Dendritic cell treated with granulocyte-macrophage colony-stimulating factor and Interleukin-4, amounts not matched to agents 40 ng/mL and 50 ng/mL, for 4 days (primary cell): ENCODE data around the gene NOTUM.

Experiments used
- H3K27ac Mint-ChIP-seq: one replicate; pipeline ENCODE4 v1.8.0; 2022; ENCODE audit warnings: mild to moderate bottlenecking, mixed read lengths
- H3K27me3 Mint-ChIP-seq: one replicate; pipeline ENCODE4 v1.8.0; 2022; ENCODE audit warnings: mild to moderate bottlenecking, mixed read lengths
- H3K36me3 Mint-ChIP-seq: one replicate; pipeline ENCODE4 v1.8.0; 2022; ENCODE audit warnings: low read depth, mixed read lengths
- H3K4me1 Mint-ChIP-seq: one replicate; pipeline ENCODE4 v1.8.0; 2022; ENCODE audit warnings: low read depth, mixed read lengths
- H3K4me3 Mint-ChIP-seq: one replicate; pipeline ENCODE4 v1.8.0; 2022; ENCODE audit warnings: mild to moderate bottlenecking, moderate library complexity, mixed read lengths
- H3K9me3 Mint-ChIP-seq: one replicate; pipeline ENCODE4 v1.8.0; 2022; ENCODE audit warnings: mixed read lengths
- intact Hi-C: fragments of 100-400 bp; cut with micrococcal nuclease; formaldehyde crosslinking; loops from one replicate; pipeline ENCODE4 v1.15.0; 2022

NOTUM gene

GRCh38 chr17:81934098-81934757 is 26.8 kb downstream of the NOTUM start:
- H3K4me1 Mint-ChIP-seq: peaks cover 20% of the 10 kb centered on the region
- H3K9me3 Mint-ChIP-seq: no peaks in the 10 kb centered on the region
- no peaks in the 10 kb centered on the region for H3K36me3 Mint-ChIP-seq
- no peak overlapping the region for H3K4me3 Mint-ChIP-seq
- no peak overlapping the region for H3K27ac Mint-ChIP-seq
- intact Hi-C loops: no loop called here
- H3K27me3 Mint-ChIP-seq: peaks cover 85% of the 10 kb centered on the region

DNA sequence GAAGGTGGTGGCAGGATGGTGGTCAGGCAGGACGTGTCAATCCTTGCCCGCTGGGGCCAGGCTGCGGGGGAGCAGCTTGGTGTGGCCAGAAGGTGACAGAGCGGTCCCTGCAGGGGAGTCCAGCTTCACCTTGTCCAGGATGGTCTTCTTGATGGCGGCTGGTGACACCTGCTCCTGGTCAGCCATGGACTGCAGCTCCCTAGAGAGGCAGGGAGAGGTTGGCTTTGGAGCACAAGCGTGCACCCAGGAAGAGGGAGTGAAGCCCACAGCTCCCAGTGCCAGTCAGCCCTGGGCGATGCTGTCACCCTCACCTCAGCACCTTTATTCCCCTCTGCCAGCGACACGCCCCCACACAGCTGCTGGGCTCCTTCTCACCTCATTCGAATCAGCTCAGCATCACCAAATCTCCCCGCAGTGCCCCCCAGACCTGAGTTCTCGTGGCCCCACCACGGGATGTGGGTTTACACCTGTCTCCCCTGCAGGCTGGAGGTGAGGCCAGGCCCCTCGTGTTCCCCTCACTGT is 27.7 kb downstream of the NOTUM start:
- intact Hi-C loops: no loop called here
- H3K4me1 Mint-ChIP-seq: peaks cover 28% of the 10 kb centered on the region
- H3K36me3 Mint-ChIP-seq: no peaks in the 10 kb centered on the region
- H3K27me3 Mint-ChIP-seq: peaks cover 85% of the 10 kb centered on the region
- no peak overlapping the region for H3K4me3 Mint-ChIP-seq
- no peak overlapping the region for H3K27ac Mint-ChIP-seq
- H3K9me3 Mint-ChIP-seq: no peaks in the 10 kb centered on the region

GRCh38 chr17:81932333-81932983 is 28.5 kb downstream of the NOTUM start:
- no peak overlapping the region for H3K27ac Mint-ChIP-seq
- peaks cover 80% of the 10 kb centered on the region for H3K27me3 Mint-ChIP-seq
- intact Hi-C loops: no loop called here
- H3K4me3 Mint-ChIP-seq: no peak overlapping the region
- H3K36me3 Mint-ChIP-seq: no peaks in the 10 kb centered on the region
- peaks cover 23% of the 10 kb centered on the region for H3K4me1 Mint-ChIP-seq
- no peaks in the 10 kb centered on the region for H3K9me3 Mint-ChIP-seq

DNA sequence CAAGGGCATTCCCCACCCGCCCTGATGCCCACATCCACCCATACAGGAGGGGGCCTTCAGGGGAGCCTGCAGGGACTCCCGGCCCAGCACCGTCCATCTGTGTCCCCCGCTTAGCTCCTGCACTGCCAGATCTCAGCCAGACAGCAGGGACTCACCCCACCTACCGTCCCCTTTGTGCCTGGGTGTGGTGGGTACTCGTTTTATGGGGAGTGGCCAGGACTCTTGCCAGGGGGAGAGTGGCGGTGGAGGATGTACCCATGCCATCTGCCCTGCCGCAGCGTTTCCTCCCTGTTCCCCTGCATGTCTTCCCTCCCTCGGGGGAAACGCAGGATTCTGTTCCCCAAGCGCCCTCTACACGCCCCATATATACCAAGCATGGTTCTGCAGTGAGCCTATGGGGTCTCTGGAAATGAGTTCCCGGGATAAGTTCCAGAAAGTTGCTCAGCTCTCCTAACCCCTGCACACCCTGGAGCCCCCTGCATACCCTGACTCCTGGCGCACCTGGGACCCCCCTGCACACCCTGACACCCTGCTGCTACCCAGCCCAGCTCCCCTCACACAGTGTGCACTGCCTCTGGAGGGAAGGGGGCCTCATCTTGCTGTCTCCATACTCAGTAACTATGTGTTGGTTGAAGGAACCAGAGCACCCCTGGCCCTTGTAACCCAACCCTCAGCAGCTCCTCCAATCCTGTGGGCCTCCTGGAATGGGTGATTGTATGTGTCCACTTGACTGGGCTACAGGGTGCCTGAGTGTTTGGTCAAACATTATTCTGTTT is 29.2 kb downstream of the NOTUM start:
- H3K4me3 Mint-ChIP-seq: no peak overlapping the region
- H3K36me3 Mint-ChIP-seq: peaks cover under 1% of the 10 kb centered on the region
- no peak overlapping the region for H3K27ac Mint-ChIP-seq
- H3K27me3 Mint-ChIP-seq: peaks cover 77% of the 10 kb centered on the region
- H3K9me3 Mint-ChIP-seq: no peaks in the 10 kb centered on the region
- intact Hi-C loops: no loop called here
- H3K4me1 Mint-ChIP-seq: peaks cover 20% of the 10 kb centered on the region

DNA sequence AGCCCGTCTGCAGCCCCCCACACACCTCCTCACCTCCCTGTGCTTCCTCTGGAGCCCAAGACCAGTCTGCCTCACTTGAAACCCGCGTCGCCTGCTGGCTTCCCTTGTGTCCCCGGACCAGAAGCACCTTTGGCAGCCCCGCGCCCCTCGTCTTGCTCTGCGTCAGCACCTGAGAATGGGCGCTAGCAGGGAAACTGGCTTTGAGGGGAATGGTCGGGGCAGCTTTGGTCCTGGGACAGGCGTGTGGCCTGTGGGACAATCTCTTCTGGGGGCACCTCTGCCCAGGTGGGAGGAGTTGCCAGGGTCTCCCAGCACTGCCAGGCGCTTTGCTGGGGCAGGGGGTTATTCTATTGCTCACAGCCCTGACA is 29.8 kb downstream of the NOTUM start:
- peaks cover 21% of the 10 kb centered on the region for H3K4me1 Mint-ChIP-seq
- peaks cover 72% of the 10 kb centered on the region for H3K27me3 Mint-ChIP-seq
- H3K36me3 Mint-ChIP-seq: peaks cover 7% of the 10 kb centered on the region
- intact Hi-C loops: no loop called here
- no peak overlapping the region for H3K27ac Mint-ChIP-seq
- no peaks in the 10 kb centered on the region for H3K9me3 Mint-ChIP-seq
- no peak overlapping the region for H3K4me3 Mint-ChIP-seq

DNA sequence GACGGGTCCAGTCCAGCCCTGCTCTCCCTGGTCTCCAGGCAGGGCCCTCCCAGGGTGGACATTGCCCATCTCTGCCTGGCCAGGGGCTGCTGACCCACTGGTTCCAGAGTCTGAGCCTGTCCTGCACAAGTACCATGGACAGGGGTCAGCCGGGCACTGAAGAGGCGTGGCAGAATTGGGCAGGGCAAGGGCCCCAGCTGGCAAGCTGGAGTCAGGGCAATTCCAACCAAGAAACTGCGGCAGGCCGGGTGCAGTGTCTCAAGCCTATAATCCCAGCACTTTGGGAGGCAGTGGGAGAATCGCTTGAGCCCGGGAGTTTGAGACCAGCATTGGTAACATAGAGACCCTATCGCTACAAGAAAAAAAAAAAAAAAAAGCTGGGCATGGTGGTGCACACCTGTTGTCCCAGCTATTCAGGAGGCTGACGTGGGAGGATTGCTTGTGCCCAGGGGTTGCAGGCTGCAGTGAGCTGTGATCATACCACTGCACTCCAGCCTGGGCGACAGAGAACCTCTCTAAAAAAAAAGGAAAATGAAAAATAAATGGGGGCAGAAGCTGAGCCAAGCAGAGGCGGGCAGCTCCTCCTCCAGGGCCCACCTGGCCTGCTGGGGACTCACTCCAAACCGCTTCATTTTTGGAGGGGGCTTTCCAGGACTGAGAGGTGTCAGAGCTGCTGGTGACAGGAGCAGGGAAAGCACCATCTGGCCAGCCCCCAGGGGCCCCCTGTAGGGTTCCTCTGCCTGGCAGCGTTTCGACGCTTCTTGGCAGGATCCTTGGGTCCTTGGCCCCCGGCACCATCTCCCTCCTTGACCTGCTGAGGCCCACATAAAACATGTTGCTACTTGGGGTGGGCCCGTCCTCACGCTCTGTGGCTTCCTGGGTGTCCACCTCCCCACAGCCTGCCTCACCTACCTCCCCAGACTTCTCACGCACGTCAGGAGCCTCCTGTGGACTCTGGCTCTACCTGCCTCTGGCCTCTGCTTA is 30.6 kb downstream of the NOTUM start:
- intact Hi-C loops: no loop called here
- Mint-ChIP-seq H3K4me3 (no peak overlapping the region), H3K27me3 (peaks cover 65% of the 10 kb centered on the region), H3K4me1 (peaks cover 28% of the 10 kb centered on the region), H3K27ac (no peak overlapping the region), H3K36me3 (peaks cover 13% of the 10 kb centered on the region), H3K9me3 (no peaks in the 10 kb centered on the region)

- Mint-ChIP-seq H3K9me3 (no peaks in the 10 kb centered on the region), H3K27ac (no peak overlapping the region), H3K27me3 (peaks cover 57% of the 10 kb centered on the region), H3K4me3 (no peak overlapping the region), H3K36me3 (peaks cover 13% of the 10 kb centered on the region), H3K4me1 (peaks cover 38% of the 10 kb centered on the region)
- intact Hi-C loops: loop anchor here (5.0 to 10.0 kb wide), 2 partner anchors 37 to 65 kb away; partner anchors contain the start of genes ALYREF, ANAPC11 and P4HB
Observed at GRCh38 chr17:81929253-81930141, 31.5 kb downstream of the NOTUM start.

DNA sequence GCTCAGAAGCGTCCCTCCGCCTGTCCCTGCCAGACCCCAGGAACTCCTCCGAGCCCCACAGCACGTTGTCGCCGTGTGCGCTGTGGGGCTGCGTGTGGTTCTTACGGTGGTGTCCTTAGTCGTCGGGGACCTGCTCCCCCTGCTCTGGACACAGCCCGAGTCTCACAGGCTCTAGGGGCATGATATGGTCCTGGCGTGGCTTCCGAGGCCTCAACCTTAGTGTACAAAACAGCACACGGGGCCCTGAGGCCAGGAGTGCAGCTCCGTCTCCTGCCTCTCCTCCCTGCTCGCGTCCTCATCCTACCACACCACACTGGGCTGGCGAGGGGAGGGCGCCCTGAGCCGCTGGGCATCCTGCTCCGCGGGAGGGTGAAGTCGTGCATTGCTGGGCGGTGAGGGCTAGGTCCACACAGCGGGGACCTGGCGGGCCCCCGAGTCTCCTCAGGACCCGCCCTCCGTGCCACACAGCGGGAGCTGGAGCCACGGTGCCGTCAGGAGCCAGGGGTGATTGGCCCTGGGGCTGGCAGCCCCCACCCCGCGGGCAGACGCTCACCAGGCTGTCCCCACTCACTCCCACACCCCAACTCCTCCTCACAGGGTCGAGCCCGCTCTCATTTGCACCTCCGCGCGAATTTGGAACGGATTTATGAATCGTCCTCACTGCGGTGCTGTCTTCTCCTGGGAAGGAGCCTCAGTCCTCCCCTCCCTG is 32.3 kb downstream of the NOTUM start:
- Mint-ChIP-seq H3K27me3 (peaks cover 52% of the 10 kb centered on the region), H3K4me1 (peaks cover 46% of the 10 kb centered on the region)

DNA sequence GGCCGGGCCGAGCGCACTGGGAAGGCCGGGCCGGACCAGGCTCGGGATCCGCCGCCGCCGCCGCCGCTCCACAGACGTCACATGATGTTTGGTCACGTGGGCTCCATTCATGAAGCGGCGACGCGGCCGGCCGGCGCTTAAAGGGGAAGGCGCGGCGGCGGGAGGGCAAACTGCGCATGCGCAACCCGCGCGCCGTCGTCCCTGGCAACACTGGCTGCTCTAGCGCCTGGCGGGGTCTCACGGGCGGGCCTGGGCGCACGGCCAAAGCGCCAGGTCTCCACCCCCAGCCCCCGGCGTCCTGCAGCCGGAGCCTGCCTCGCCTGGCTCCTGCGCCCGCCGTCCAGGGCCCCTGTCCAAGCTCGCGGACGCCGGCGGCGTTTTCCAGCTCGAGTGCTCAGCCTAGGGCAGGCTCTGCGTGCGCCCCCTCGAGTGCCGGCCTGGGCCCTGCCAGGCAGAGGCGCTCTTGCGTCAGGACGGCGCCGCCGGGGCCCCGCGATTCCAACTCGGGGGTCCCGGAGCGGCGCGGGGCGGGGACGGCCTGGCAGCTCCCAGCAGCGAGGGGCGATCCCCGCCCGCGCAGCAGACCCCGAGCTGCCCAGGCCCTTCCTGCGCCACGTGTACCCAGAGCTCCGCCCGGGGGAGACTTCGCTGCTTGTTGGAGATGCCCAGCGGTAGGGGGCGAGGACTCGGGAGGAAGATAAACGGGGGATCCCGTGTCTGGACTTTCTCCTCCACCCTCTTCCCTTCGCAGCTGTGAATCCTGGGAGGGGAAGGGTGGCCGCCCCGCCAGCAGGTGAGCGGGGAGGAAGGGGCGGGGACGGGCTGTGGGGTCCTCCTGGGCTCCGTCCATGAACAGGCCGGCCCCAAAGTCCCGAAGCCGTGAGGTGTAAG is 33.1 kb downstream of the NOTUM start, which contains the start of gene MAFG:
TSS of gene MAFG (minus strand) at position 83 of the 891 bp plus-strand sequence. CDS start 4,550 bp downstream, outside the sequence.
- Mint-ChIP-seq H3K4me1 (peaks cover 54% of the 10 kb centered on the region), H3K27me3 (peaks cover 46% of the 10 kb centered on the region), H3K27ac (peak within 1 kb of the TSS; percentile 90), H3K4me3 (peak within 1 kb of the TSS; percentile 93), H3K36me3 (peaks cover 19% of the 10 kb centered on the region), H3K9me3 (no peaks in the 10 kb centered on the region)
- intact Hi-C loops: loop anchor here (5.0 to 10.0 kb wide), 2 partner anchors 36 to 63 kb away; partner anchors contain the start of genes ALYREF, ANAPC11 and P4HB

More for the DNA sequence above, 32.3 kb downstream of the NOTUM start:
- peak overlapping the region; percentile 23 for H3K4me3 Mint-ChIP-seq
- H3K9me3 Mint-ChIP-seq: no peaks in the 10 kb centered on the region
- H3K27ac Mint-ChIP-seq: no peak overlapping the region
- intact Hi-C loops: loop anchor here (5.0 to 10.0 kb wide), 2 partner anchors 36 to 64 kb away; partner anchors contain the start of genes ALYREF, ANAPC11 and P4HB
- peaks cover 13% of the 10 kb centered on the region for H3K36me3 Mint-ChIP-seq

DNA sequence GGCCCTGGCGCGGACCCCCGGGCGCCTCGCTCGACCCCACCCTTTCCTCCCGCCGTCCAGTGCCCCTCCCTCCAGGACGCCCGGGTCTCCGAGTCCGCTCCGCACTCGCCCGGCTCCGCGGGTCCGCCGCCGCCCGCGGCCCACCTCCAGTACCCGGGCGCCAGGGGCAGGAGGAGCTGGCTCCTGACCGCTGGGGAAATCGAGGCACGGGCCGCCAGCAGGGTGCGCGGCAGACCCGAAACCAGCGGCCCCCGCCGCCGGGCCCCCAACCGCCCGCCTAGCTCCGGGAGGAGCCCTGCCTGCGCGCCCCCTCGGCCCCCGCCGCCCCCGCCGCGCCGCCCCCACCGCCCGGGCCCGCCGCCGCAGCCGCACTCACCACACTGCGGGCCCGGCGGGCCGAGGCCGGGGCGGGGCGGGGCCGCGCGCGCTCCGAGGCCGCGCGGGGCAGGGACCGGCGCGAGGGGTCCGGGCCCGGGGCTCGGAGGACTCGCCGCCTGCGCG is 33.8 kb downstream of the NOTUM start:
- Mint-ChIP-seq H3K4me3 (peak overlapping the region; percentile 93), H3K36me3 (peaks cover 26% of the 10 kb centered on the region), H3K27me3 (peaks cover 40% of the 10 kb centered on the region), H3K4me1 (peaks cover 59% of the 10 kb centered on the region), H3K9me3 (no peaks in the 10 kb centered on the region), H3K27ac (peak overlapping the region; percentile 90)
- intact Hi-C loops: loop anchor here (5.0 to 10.0 kb wide), 2 partner anchors 35 to 62 kb away; partner anchors contain the start of genes ALYREF, ANAPC11 and P4HB
